Esophagus muscularis mucosa (tissue), 4 donors: ENCODE measurements around the gene IGLL1. TPM values are rescaled to one million over a fixed set of nuclear protein-coding genes. Genes with fewer than 3 reads are reported as not detected.

ENCODE experiments used
- DNase-seq: peaks from one replicate; pipeline ENCODE4 v3.0.0-alpha.2; 2017; ENCODE audit errors: extremely low spot score
- H3K27ac ChIP-seq, 4 donors: fragments of 200-600 bp; sonication (generic); replicated peaks in 1 of 4; 1 replicate in 3 of 4; 2 replicates in 1 of 4; pipeline ENCODE4 v1.5.1; 2016 to 2019; ENCODE audit warnings: mild to moderate bottlenecking in 1 of 4
- H3K27me3 ChIP-seq, 4 donors: fragments of 200-600 bp; sonication (generic); one replicate each; pipeline versions ENCODE4 v1.5.1 to v1.6.0; 2016 to 2019
- H3K36me3 ChIP-seq, 4 donors: fragments of 200-600 bp; sonication (generic); one replicate each; pipeline ENCODE4 v1.5.1; 2016 to 2019
- H3K4me1 ChIP-seq, 4 donors: fragments of 200-600 bp; sonication (generic); one replicate each; pipeline ENCODE4 v1.5.1; 2016 to 2019
- H3K4me3 ChIP-seq, 4 donors: fragments of 200-600 bp; sonication (generic); 1 replicate in 2 of 4; 2 replicates in 2 of 4; pipeline ENCODE4 v1.5.1; 2016 to 2019; ENCODE audit warnings: mild to moderate bottlenecking in 4 of 4, moderate library complexity in 1 of 4
- H3K9me3 ChIP-seq, 4 donors: fragments of 200-600 bp; sonication (generic); 1 replicate in 3 of 4; 2 replicates in 1 of 4; pipeline ENCODE4 v1.5.1; 2016 to 2019
- CTCF ChIP-seq, 3 experiments: fragments of 200-600 bp in 2 of 3; fragments of 450-650 bp in 1 of 3; sonication (generic) in 2 of 3; IDR thresholded peaks; one replicate each; pipeline ENCODE4 v1.5.1; 2017 to 2019; ENCODE audit warnings: antibody characterized with exemption in 3 of 3, mild to moderate bottlenecking in 2 of 3, moderate library complexity in 1 of 3
- EP300 ChIP-seq: sonication (generic); formaldehyde crosslinking; IDR thresholded peaks from one replicate; pipeline ENCODE4 v1.6.1; 2017; ENCODE audit warnings: antibody characterized with exemption
- POLR2A ChIP-seq: fragments of 450-650 bp; IDR thresholded peaks from one replicate; pipeline ENCODE4 v1.6.1; 2017; ENCODE audit warnings: antibody characterized with exemption, moderate library complexity, mild to moderate bottlenecking, low read depth
- POLR2AphosphoS5 ChIP-seq, 2 donors: sonication (generic); formaldehyde crosslinking; IDR thresholded peaks; one replicate each; pipeline ENCODE4 v1.6.1; 2017; ENCODE audit warnings: antibody characterized with exemption in 2 of 2
- WGBS: methylation state at CpG from one replicate; pipeline ENCODE4 v1.1.5; 2018; 5-methylcytosine and 5-hydroxymethylcytosine counted together
- intact Hi-C: fragments of 100-400 bp; cut with DNase I; formaldehyde crosslinking; loops from one replicate; pipeline ENCODE4 v1.15.1; 2023
- small RNA-seq, 3 donors: library from RNA; depleted of rRNA; stranded (forward); fragments of <200 nt; gene quantifications; one replicate each; pipeline ENCODE3, GENCODE V24; 2016
- total RNA-seq, 4 donors: library from RNA; depleted of rRNA; stranded (reverse); fragments of >200 nt; gene quantifications; one replicate each; pipeline versions ENCODE4 v1.1.0 to v1.2.1, GENCODE V29; 2016

IGLL1 gene
- total RNA-seq, 4 donors from 2014 or later, result not detected

DNA sequence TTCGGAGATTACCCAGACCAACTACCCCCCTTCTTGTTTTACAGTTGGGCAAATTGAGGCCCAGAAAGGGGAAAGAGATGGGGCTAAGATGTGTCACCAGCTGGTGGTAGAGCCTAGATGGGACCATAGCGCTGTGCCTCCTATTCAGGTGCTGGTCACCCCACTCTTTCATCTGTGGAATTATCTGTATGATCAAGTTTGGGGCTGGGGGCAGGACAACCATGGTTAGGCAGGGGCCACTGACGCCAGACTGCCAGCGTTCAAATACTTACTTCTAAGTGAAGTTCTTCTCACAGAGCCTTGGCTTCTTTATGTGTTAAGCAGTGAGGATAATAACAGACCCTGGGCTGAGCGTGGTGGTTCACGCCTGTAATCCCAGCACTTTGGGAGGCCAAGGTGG lies 55.9 kb downstream of the IGLL1 start:
- peaks cover 24 to 57% (median 50%) of the 10 kb centered on the region in 4 donors for H3K4me1 ChIP-seq
- H3K9me3 ChIP-seq, result no peaks in the 10 kb centered on the region
- H3K4me3 ChIP-seq, result no peak overlapping the region
- intact Hi-C loops, result loop anchor here (10.0 kb wide), 1 partner anchor 209 kb away; no protein-coding TSS in a partner anchor
- TF ChIP-seq CTCF (IDR thresholded peaks at IDR 0.05) (no peak), POLR2AphosphoS5 (IDR thresholded peaks at IDR 0.05) (no peak), EP300 (no peak)
- peak overlapping the region in 3 of 4 donors; percentile 87 to 98 (median 95) for H3K27ac ChIP-seq
- WGBS, result 98% methylated on average over 4 of the region's 6 CpGs
- H3K27me3 ChIP-seq, result no peaks in the 10 kb centered on the region
- DNase-seq, result no peak
- no peaks in the 10 kb centered on the region for H3K36me3 ChIP-seq

- Histone ChIP-seq H3K27ac (peak overlapping the region in 3 of 4 donors; percentile 87 to 98 (median 95)), H3K36me3 (no peaks in the 10 kb centered on the region), H3K4me3 (no peak overlapping the region), H3K4me1 (peaks cover 24 to 57% (median 50%) of the 10 kb centered on the region in 4 donors), H3K27me3 (no peaks in the 10 kb centered on the region), H3K9me3 (no peaks in the 10 kb centered on the region)
- TF ChIP-seq POLR2AphosphoS5 (IDR thresholded peaks at IDR 0.05), result no peak
- TF ChIP-seq POLR2A, result no peak
- no peak for TF ChIP-seq CTCF (IDR thresholded peaks at IDR 0.05)
- TF ChIP-seq EP300, result no peak
- 92% methylated on average over 7 of the region's 8 CpGs for WGBS
- no peak for DNase-seq
- intact Hi-C loops, result loop anchor here (10.0 kb wide), 1 partner anchor 209 kb away; no protein-coding TSS in a partner anchor
Observed at GRCh38 chr22:23523713-23524112, 56.4 kb downstream of the IGLL1 start.

Small RNAs within 50 kb of the gene (small RNA-seq; reads per million reads assigned to genes)
- 0 reads per million in 3 donors for gene AP000346.3

Other genes starting within 250 kb of the IGLL1 start
- gene DRICH1, start 52.0 kb upstream of the IGLL1 start, total RNA-seq, result under 1 TPM in 1 of 4 donors, not detected in 3; 0.33 TPM
- gene RGL4, start 110.7 kb upstream of the IGLL1 start, total RNA-seq, result under 1 TPM in 2 of 4 donors, not detected in 2; 0.11 to 0.50 TPM
- 1 to 10 TPM; 3.1 to 6.5 (median 5.4) TPM for gene ZNF70, start 170.8 kb upstream of the IGLL1 start, total RNA-seq
- not detected for gene VPREB3, start 174.1 kb upstream of the IGLL1 start, total RNA-seq
- gene C22orf15, start 182.7 kb upstream of the IGLL1 start, total RNA-seq, result under 1 TPM in 1 of 4 donors, not detected in 3; 0.58 TPM
- 10 to 100 TPM; 22.9 to 97.7 (median 44.6) TPM for gene CHCHD10, start 187.7 kb upstream of the IGLL1 start, total RNA-seq
- gene MMP11, start 192.6 kb upstream of the IGLL1 start, total RNA-seq, result 1 to 10 TPM; 2.8 to 6.5 (median 5.4) TPM
- gene SMARCB1, start 206.7 kb upstream of the IGLL1 start, total RNA-seq, result 10 to 100 TPM; 28.8 to 55.6 (median 34.9) TPM